ENCODE data around the gene ITPR1.

GRCh38 chr3:4744405-4745234, 251.5 kb downstream of the ITPR1 start:
- TF ChIP-seq POLR2AphosphoS5 (IDR thresholded peaks at IDR 0.05), result no peak
- TF ChIP-seq CTCF (IDR thresholded peaks at IDR 0.05), result no peak
- TF ChIP-seq POLR2A (IDR thresholded peaks at IDR 0.05), result no peak
